Testis (tissue), 3 donors: ENCODE data around the gene NDUFA8. TPM values are rescaled to one million over a fixed set of nuclear protein-coding genes. Genes with fewer than 3 reads are reported as not detected.

Source experiments
- DNase-seq: peaks from one replicate; pipeline ENCODE4 v3.0.0-alpha.2; 2019
- H3K27ac ChIP-seq, 2 donors: fragments of 200-600 bp; sonication (generic); one replicate each; pipeline ENCODE4 v1.5.1; 2019
- H3K27me3 ChIP-seq: fragments of 200-600 bp; sonication (generic); one replicate; pipeline ENCODE4 v1.5.1; 2019
- H3K36me3 ChIP-seq: fragments of 200-600 bp; sonication (generic); one replicate; pipeline ENCODE4 v1.5.1; 2017; ENCODE audit warnings: low read depth; ENCODE audit errors: missing control alignments
- H3K4me1 ChIP-seq: fragments of 200-600 bp; sonication (generic); one replicate; pipeline ENCODE4 v1.5.1; 2019
- H3K4me3 ChIP-seq, 2 donors: fragments of 200-600 bp; sonication (generic); one replicate each; pipeline ENCODE4 v1.5.1; 2017 to 2019
- H3K9me3 ChIP-seq: fragments of 200-600 bp; sonication (generic); one replicate; pipeline ENCODE4 v1.5.1; 2017
- CTCF ChIP-seq, 3 experiments: fragments of 450-650 bp in 2 of 3; fragments of 200-600 bp in 1 of 3; sonication (generic) in 1 of 3; IDR thresholded peaks; one replicate each; pipeline ENCODE4 v1.5.1; 2016 to 2019; ENCODE audit warnings: antibody characterized with exemption in 3 of 3, mild to moderate bottlenecking in 2 of 3, moderate library complexity in 1 of 3
- POLR2A ChIP-seq: fragments of 450-650 bp; IDR thresholded peaks from one replicate; pipeline ENCODE4 v1.6.1; 2017; ENCODE audit warnings: antibody characterized with exemption, mild to moderate bottlenecking, moderate library complexity
- WGBS, 2 donors: methylation state at CpG; one replicate each; pipeline ENCODE4 v1.1.5; 2018; 5-methylcytosine and 5-hydroxymethylcytosine counted together
- intact Hi-C: fragments of 100-400 bp; cut with DNase I; formaldehyde crosslinking; loops from one replicate; pipeline ENCODE4 v1.15.1; 2023; ENCODE audit warnings: low total_unique reads
- polyA plus RNA-seq: library from polyadenylated mRNA; stranded (reverse); fragments of 350-450 nt; fragmentation: Illumina TruSeq; extraction: RNeasy Lipid Tissue Mini Kit (QIAGEN cat#74804); gene quantifications from one replicate; pipeline ENCODE4 v1.2.3, GENCODE V29; 2014; ENCODE audit warnings: low read depth, low replicate concordance; ENCODE audit not compliant: insufficient read depth
- total RNA-seq, 2 donors: library from RNA; depleted of rRNA; stranded (reverse); fragments of >200 nt; gene quantifications; one replicate each; pipeline ENCODE4 v1.2.3, GENCODE V29; 2016

The NDUFA8 gene
- total and polyA plus RNA-seq, 3 donors from 2014 or later: 59.4 to 219 (median 62.1) TPM

- no peak for TF ChIP-seq POLR2A
- TF ChIP-seq CTCF (IDR thresholded peaks at IDR 0.05): no peak
- 87 to 93% methylated on average over 6 of the region's 6 CpGs for WGBS, 2 donors
- intact Hi-C loops: no loop called here
These were observed 28.8 kb upstream of the NDUFA8 start for GRCh38 chr9:122188369-122188768.

GRCh38 chr9:122186777-122187470 lies 27.3 kb upstream of the NDUFA8 start:
- Histone ChIP-seq H3K27me3 (no peaks in the 10 kb centered on the region), H3K27ac (no peak overlapping the region), H3K4me3 (no peak overlapping the region), H3K36me3 (no peaks in the 10 kb centered on the region), H3K9me3 (no peaks in the 10 kb centered on the region), H3K4me1 (no peaks in the 10 kb centered on the region)
- TF ChIP-seq CTCF (IDR thresholded peaks at IDR 0.05): no peak
- no peak for TF ChIP-seq POLR2A
- intact Hi-C loops: no loop called here
- 91 to 94% methylated on average over 8 of the region's 8 CpGs for WGBS, 2 donors
- DNase-seq: no peak

More at GRCh38 chr9:122188369-122188768, 28.8 kb upstream of the NDUFA8 start:
- Histone ChIP-seq H3K36me3 (no peaks in the 10 kb centered on the region), H3K9me3 (no peaks in the 10 kb centered on the region), H3K4me1 (no peaks in the 10 kb centered on the region), H3K27ac (no peak overlapping the region), H3K27me3 (no peaks in the 10 kb centered on the region), H3K4me3 (no peak overlapping the region)
- no peak for DNase-seq

GRCh38 chr9:122186301-122186700 lies 26.7 kb upstream of the NDUFA8 start:
- Histone ChIP-seq H3K27ac (no peak overlapping the region), H3K4me3 (no peak overlapping the region), H3K4me1 (no peaks in the 10 kb centered on the region), H3K36me3 (no peaks in the 10 kb centered on the region), H3K9me3 (no peaks in the 10 kb centered on the region), H3K27me3 (no peaks in the 10 kb centered on the region)
- no peak for DNase-seq
- TF ChIP-seq CTCF (IDR thresholded peaks at IDR 0.05) (no peak), POLR2A (no peak)
- 82 to 88% methylated on average over 5 of the region's 5 CpGs for WGBS, 2 donors
- intact Hi-C loops: no loop called here

GRCh38 chr9:122184551-122184950 lies 25.0 kb upstream of the NDUFA8 start:
- Histone ChIP-seq H3K4me1 (no peaks in the 10 kb centered on the region), H3K4me3 (no peak overlapping the region), H3K36me3 (no peaks in the 10 kb centered on the region), H3K9me3 (no peaks in the 10 kb centered on the region), H3K27ac (no peak overlapping the region), H3K27me3 (no peaks in the 10 kb centered on the region)
- 70 to 91% methylated on average over 1 of the region's 1 CpG for WGBS, 2 donors
- TF ChIP-seq POLR2A (no peak), CTCF (IDR thresholded peaks at IDR 0.05) (no peak)
- DNase-seq: no peak
- intact Hi-C loops: no loop called here

- H3K36me3 ChIP-seq: no peaks in the 10 kb centered on the region
These were observed 23.9 kb upstream of the NDUFA8 start for GRCh38 chr9:122183501-122183900.

More at GRCh38 chr9:122183501-122183900, 23.9 kb upstream of the NDUFA8 start:
- intact Hi-C loops: no loop called here
- Histone ChIP-seq H3K27ac (no peak overlapping the region), H3K4me1 (no peaks in the 10 kb centered on the region), H3K4me3 (no peak overlapping the region), H3K27me3 (no peaks in the 10 kb centered on the region), H3K9me3 (no peaks in the 10 kb centered on the region)
- 52 to 55% methylated on average over 7 of the region's 7 CpGs for WGBS, 2 donors
- TF ChIP-seq POLR2A (no peak), CTCF (IDR thresholded peaks at IDR 0.05) (no peak)
- DNase-seq: no peak
